Measurements from ENCODE around the gene RUFY4.

DNA sequence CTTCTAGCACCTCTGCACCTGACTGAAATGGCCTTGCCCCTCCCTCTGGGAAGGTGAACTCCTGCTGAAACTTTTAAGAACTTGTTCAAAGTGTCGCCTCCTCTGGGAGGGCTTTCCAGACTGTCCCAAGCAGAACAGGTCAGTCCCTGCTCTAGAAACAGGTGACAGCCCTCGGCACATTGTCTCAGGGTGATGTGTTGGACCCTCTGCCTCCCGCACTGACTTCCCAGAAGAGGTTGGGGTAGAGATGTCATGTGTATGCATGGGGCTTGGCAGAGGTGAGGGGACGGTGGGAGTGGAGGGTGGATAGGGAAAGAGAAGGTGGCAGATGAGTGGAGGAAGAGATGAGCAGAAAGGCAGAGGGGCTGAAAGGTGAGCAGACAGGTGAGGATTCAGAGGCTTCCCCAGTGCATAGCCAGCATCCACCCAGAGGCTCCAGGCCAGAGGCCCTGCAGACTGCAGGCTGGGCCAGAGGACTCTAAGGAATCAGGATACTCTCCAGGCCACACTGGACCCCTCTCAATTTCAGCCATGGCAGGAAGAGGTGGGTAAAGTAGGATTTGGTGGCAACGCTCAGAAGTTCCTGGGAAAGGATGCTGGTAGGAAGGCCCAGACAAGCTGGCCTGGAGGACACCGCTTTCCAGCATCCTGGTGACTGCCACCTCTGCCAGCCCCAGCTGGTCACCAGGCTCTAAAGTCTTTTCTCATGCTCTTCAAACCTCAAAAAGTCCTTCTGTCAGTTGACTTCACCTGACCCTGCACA, 41.4 kb upstream of the RUFY4 start:
- TF ChIP-seq, protein P1, sequence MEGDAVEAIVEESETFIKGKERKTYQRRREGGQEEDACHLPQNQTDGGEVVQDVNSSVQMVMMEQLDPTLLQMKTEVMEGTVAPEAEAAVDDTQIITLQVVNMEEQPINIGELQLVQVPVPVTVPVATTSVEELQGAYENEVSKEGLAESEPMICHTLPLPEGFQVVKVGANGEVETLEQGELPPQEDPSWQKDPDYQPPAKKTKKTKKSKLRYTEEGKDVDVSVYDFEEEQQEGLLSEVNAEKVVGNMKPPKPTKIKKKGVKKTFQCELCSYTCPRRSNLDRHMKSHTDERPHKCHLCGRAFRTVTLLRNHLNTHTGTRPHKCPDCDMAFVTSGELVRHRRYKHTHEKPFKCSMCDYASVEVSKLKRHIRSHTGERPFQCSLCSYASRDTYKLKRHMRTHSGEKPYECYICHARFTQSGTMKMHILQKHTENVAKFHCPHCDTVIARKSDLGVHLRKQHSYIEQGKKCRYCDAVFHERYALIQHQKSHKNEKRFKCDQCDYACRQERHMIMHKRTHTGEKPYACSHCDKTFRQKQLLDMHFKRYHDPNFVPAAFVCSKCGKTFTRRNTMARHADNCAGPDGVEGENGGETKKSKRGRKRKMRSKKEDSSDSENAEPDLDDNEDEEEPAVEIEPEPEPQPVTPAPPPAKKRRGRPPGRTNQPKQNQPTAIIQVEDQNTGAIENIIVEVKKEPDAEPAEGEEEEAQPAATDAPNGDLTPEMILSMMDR (IDR thresholded peaks at IDR 0.05; ENCODE audit: low read depth, low read length) = no peak
- TF ChIP-seq EZH2phosphoT487 (IDR thresholded peaks at IDR 0.05; ENCODE audit: low read depth) = no peak

Measured in OCI-LY3 (cell line).